Measurements from ENCODE around the gene IMPACT.

The IMPACT gene, protein sequence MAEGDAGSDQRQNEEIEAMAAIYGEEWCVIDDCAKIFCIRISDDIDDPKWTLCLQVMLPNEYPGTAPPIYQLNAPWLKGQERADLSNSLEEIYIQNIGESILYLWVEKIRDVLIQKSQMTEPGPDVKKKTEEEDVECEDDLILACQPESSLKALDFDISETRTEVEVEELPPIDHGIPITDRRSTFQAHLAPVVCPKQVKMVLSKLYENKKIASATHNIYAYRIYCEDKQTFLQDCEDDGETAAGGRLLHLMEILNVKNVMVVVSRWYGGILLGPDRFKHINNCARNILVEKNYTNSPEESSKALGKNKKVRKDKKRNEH

GRCh38 chr18:24426398-24427294 is at the start of gene IMPACT:
IMPACT (plus strand) TSS chr18:24426670; CDS start chr18:24426757, 87 bp downstream.
- peak; percentile 95 for DNase-seq (ENCODE audit: low spot score)

DNA sequence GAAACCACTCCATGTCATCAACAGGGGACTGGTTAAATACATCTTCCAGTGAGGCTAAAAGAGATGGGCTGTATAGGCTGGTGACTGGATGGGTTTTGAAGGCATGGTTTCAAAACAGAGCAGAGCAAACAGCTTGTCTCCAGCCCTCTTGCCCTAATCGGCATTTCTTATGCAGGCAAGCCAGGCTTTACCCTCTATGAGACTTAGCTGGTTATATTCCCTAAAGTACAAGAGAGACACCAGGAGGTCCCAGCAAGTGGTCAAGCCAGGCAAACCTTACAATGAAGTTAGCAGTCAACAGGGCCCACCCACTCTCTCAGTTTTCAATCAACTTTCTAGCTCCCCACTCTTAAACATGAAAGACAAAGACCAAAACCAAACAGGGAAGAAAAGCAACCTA is 47.9 kb upstream of the IMPACT start:
- peak; percentile 37 for DNase-seq (ENCODE audit: low spot score)

DNA sequence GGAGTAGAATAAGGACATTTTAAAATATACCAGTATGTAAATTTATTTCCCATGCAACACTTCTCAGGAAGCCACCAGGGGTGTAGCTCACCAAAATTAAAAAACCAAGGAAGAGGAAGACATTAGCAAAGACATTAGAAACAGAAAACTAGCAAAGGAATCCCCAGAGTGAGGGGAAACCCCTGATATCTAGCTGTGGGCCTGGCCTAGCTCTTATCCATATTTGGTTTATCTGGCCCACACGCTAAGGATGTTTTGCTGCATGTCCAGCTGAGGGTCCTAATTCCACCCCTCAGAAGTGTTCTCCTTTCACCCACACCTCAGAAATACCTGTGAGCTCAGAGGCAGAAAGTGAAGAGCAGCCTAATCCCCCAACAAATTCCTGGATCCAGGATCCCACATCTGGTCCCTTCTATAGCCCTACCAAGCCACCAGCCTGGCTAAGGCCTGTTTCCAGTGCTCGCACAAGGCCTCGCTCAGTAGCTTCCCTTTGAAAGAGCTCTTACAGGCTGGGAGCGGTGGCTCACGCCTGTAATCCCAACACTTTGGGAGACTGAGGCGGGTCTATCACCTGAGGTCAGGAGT is 46.2 kb upstream of the IMPACT start:
- peak; percentile 22 for DNase-seq (ENCODE audit: low spot score)

DNA sequence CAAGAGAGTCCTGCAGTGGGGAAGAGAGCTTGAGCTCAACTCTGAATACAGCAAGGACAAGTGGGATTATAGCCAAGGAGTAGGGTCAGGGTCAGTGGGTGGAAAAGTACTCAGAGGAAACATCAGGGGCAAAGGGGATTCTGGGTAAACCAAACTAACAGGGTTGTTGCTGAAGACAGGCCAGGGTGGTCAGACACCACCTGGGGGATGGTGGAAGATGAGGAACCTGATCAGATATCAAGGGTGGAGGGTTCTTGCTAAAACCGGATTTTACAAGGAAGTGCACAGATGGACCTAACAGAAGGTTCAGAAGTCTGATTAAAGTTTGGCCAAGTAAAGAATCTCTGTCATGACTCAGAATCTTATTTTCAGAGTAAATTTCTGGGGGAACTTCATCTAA is 45.3 kb upstream of the IMPACT start:
- no peak for DNase-seq (ENCODE audit: low spot score)

- no peak for DNase-seq (ENCODE audit: low spot score)
Measured at GRCh38 chr18:24386681-24387080, 39.8 kb upstream of the IMPACT start.

DNA sequence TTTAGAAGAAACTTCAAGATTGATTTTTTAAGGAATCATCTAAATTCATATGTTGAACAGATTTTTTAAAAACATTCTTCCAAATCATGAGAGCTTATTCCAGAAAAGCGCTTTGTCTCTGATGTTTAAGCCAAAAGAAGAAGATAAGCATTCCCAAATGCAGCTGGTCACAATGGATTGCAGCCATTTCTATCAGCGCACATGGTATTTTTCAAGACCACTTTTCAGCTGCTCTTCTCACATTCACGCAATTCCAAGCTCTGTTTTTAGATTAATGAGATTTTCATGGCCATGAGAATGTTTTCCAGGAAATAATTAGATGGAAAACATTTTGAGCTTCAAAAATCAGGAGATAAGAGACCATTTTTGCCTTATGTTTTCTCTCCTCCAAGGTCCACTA is 37.5 kb upstream of the IMPACT start:
- DNase-seq (ENCODE audit: low spot score), result no peak

GRCh38 chr18:24395049-24395795 is 31.2 kb upstream of the IMPACT start:
- DNase-seq (ENCODE audit: low spot score), result no peak

DNA sequence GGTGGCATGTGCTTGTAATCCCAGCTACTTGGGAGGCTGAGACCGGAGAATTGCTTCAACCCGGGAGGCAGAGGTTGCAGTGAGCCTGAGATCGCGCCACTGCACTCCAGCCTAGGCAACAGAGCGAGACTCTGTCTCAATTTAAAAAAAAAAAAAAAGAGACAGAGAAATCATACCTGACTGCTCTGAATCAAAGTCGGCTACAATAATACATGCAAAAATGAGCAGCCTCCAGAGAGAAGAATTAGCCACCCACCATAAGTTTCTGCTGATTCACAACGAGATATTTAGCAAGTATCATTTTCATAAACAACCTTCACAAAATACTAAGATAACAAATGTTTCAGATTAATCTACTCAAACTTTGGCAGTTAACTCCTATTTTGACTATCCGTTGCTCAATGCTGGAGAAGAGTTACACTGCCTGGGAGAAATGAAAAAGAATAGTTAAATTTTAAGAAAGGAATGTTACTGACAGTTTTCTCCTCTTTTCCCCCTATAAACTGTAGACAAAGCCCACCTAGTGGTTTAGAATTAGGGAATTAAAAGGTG is 30.3 kb upstream of the IMPACT start:
- no peak for DNase-seq (ENCODE audit: low spot score)

DNA sequence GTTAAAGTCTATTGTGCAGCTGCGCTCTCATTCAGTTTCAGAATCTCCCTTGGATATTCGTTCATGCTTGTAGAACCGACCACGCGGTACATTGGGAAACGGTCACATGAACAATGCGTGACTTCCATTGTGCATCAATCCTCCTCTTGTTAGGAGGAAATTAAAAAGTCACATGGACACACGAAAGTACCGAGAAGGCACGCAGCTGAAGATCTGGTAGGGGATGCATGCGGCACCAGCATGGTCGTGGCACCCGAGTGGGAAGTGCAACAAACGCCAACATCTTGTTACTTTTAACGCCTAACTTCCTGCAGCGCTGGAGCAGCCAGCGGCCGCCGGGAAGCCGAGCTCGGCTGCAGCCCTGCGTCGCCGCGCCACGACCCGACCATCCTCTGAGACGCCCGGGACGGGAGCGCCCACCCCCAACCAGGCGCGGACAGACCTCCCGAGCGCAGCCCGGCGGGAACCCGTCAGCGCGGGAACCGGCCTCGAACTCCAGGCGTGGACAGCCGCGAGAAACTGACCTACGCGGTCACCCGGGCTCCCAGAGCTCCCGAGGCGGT is 29.3 kb upstream of the IMPACT start:
- peak; percentile 41 for DNase-seq (ENCODE audit: low spot score)

DNA sequence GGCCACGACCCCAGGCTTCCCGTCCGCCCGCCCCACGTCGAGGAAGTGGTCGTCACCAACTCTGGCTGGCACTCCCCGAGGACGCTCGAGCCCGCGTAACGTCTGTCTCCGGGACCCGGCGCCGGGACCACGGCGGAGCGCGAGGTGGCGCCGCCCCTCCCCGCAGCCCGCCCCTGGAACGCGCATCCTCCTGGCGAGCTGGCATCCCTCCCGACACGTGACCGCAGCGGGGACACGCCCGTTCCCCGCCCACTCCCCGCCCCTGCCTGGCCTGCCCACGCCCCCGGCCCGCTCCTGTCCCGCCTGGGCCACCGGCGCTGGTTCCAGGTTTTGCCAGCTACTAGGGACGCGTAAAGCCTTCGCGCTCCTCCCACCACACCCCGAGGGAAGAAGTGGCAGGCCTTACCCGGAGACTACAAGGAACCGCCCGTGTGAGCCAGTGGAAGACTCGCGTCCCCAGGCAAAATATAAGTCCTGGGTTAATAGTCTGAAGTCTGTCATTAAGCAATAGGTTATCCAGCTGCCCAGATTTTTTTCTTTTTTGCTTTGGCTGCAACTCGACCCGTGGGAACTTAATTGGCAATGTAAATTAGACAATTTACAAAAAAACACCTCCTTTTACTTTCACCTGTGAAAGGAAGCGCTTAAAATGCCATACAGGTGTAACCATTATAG is 28.6 kb upstream of the IMPACT start, which contains the start of gene OSBPL1A:
TSS of gene OSBPL1A (minus strand) at position 131 of the 675 bp plus-strand sequence. CDS start 20,291 bp downstream, outside the sequence.
- DNase-seq (ENCODE audit: low spot score), result peak; percentile 98

DNA sequence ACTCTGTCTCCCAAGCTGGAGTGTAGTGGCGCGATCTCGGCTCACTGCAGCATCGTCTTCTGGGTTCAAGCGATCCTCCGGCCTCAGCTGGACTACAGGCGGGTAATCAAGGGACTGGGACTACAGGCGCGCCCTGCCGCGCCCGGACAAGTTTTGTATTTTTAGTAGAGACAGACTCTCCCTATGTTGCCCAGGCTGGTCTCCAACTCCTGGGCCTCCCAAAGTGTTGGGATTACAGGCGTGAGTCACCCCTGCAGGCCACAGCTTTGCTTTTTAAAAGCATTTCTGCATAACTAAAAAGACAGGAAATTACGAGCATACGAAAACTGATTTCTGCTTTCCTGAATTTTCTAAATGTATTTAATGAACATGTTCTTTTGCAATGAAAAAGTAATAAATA is 27.9 kb upstream of the IMPACT start:
- DNase-seq (ENCODE audit: low spot score), result no peak

DNA sequence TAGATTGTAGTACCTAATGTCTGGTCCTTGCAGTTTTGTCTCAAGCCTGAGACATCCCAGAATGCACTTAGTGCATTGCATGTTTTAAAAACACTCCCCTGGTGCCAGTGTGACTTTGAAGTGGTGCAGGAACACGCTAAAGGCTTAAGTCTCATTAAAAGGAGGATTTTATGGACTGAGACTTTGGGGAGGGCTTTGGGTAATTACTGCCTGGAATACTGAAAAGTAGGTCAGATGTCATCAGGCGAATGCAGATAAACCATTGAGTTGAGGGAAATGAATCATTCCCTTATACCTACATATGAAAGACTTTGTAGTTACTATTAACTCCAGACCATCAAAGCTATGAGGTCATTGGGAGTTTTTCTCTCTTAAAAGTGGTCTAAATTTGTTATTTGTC is 25.9 kb upstream of the IMPACT start:
- no peak for DNase-seq (ENCODE audit: low spot score)

DNA sequence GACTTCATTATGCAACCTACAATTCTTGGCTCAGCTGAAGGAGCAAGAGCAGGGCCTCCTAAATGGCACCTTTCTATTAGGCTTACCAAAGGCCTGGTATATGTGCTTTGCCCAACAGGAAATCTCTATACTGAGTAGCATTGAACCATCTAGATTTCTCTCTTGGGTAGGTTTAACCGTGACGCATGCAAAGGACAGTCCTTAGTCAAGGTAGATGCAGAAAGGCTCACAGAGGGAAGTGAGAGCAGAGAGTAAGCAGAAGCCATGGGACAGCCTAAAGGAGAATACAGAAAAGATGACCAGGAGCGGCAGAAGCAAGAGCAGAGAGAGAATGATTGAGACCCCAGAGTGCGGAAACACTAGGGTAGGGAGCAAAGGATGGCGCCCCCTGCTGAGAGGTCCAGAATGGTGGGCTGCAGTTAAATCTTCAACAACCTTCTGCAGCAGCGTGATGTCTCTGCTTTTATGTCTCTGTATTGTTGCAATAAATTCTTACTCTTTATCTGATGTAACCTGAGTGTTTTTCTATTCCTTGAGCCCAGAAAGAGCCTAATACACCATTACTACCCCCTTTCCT is 24.2 kb upstream of the IMPACT start:
- peak; percentile 53 for DNase-seq (ENCODE audit: low spot score)

DNA sequence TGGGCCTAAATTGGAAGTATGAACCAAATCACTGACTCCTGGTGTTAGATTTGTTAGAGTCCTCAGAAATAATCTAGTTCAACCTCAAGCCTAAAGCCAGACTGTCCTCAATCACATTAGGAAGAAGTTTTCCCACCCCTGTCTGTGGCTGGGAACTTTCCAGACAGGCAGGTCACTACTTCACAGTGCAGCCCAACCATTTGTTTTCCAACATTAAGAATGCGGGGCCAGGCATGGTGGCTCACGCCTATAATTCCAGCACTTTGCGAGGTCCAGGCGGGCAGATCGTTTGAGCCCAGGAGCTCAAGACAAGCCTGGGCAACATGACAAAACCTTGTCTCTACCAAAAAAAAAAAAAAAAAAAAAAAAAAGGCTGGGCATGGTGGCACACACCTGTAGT is 23.4 kb upstream of the IMPACT start:
- no peak for DNase-seq (ENCODE audit: low spot score)

GRCh38 chr18:24404591-24404990 is 21.9 kb upstream of the IMPACT start:
- DNase-seq (ENCODE audit: low spot score), result no peak

GRCh38 chr18:24408496-24408895 is 18.0 kb upstream of the IMPACT start:
- no peak for DNase-seq (ENCODE audit: low spot score)

DNA sequence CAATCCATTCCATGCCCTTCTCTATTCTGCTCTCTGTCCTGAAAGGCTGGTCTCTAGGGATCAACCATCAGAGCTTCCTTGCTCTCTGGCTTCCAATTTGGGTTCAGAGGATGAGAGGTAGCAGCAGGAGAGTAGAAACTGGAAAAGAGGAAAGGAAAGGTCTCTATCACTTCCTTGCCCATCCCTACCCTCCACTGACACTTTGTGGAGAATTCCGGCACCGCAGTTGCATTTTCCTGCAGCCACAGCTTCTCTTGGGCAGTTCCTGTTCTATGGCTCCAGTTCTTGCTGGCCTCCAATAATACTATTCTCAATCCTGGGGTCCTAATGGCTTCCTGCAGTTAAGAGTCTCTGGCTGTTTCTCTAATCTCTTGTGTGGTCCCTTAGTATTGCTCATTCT is 13.3 kb upstream of the IMPACT start:
- peak; percentile 37 for DNase-seq (ENCODE audit: low spot score)

DNA sequence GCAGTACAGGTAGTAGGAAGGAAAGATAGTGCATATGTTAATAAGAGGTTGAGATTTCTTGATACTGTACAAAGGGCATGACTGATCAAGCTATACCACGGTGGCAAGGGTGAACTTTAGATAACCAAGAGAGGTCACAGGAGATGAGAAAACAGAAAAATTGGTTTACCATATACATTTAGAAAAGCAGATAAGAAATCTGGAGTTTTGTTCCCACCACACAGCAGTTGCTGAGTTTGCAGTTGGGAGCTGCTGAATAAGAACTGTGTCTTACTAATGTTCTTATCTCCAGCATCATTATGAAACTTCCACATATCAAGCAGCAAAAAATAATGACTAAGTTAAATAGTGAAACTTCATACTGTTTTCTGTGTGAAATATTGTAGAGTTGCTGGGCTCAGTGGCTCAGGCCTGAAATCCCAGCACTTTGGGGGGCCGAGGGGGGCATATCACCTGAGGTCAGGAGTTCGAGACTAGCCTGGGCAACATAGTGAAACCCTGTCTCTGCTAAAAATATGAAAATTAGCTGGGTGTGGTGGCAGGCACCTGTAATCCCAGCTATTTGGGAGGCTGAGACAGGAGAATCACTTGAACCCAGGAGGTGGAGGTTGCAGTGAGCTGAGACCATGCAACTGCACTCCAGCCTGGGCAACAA is 12.0 kb upstream of the IMPACT start:
- DNase-seq (ENCODE audit: low spot score), result no peak

- no peak for DNase-seq (ENCODE audit: low spot score)
Measured at GRCh38 chr18:24417480-24417879, 9.0 kb upstream of the IMPACT start.

- DNase-seq (ENCODE audit: low spot score), result no peak
Measured at GRCh38 chr18:24420551-24420950, 5.9 kb upstream of the IMPACT start.

All from iPS-NIHi11 (cell line).